Heart right ventricle (tissue), 16 donors: ENCODE results near the gene AP1B1. TPM values are rescaled to one million over a fixed set of nuclear protein-coding genes. Genes with fewer than 3 reads are reported as not detected.
"Not testable (repeated sequence)": the region's sequence is repeated elsewhere in the genome, so short reads cannot be mapped to it uniquely, and the experiment has no call there.

Experiments
- ATAC-seq, 8 donors: fragments of 200-7000 bp; cut with Tn5 transposase; one replicate each; pipeline ENCODE4 v1.9.1; 2020; ENCODE audit warnings: mild to moderate bottlenecking in 8 of 8, moderate library complexity in 8 of 8, moderate number of reproducible peaks in 1 of 8
- DNase-seq, 2 donors: peaks; one replicate each; pipeline ENCODE4 v3.0.0-alpha.2; 2020
- H3K27ac ChIP-seq, 10 donors: fragments of 200-600 bp; sonication (generic) in 2 of 10; one replicate each; pipeline versions ENCODE4 v1.5.0 to v1.8.0; 2020 to 2022; ENCODE audit warnings: mild to moderate bottlenecking in 3 of 10
- H3K27me3 ChIP-seq, 7 donors: fragments of 200-600 bp; one replicate each; pipeline ENCODE4 v1.8.0; 2021 to 2022; ENCODE audit warnings: mild to moderate bottlenecking in 2 of 7
- H3K36me3 ChIP-seq, 9 donors: fragments of 200-600 bp; sonication (generic) in 1 of 9; one replicate each; pipeline versions ENCODE4 v1.5.0 to v1.8.0; 2020 to 2022; ENCODE audit warnings: mild to moderate bottlenecking in 2 of 9
- H3K4me1 ChIP-seq, 9 donors: fragments of 200-600 bp; sonication (generic) in 1 of 9; one replicate each; pipeline versions ENCODE4 v1.5.0 to v1.8.0; 2020 to 2022; ENCODE audit warnings: mild to moderate bottlenecking in 4 of 9
- H3K4me3 ChIP-seq, 10 donors: fragments of 200-600 bp; sonication (generic) in 2 of 10; one replicate each; pipeline versions ENCODE4 v1.5.0 to v1.8.0; 2020 to 2022; ENCODE audit warnings: mild to moderate bottlenecking in 7 of 10, moderate library complexity in 2 of 10
- H3K9me3 ChIP-seq, 11 donors: fragments of 200-600 bp in 10 of 11; sonication (generic) in 2 of 11; one replicate each; pipeline versions ENCODE4 v1.5.0 to v1.8.0; 2013 to 2022; ENCODE audit warnings: mild to moderate bottlenecking in 2 of 11, control low read depth in 1 of 11, moderate library complexity in 1 of 11
- CTCF ChIP-seq, 9 donors: fragments of 200-600 bp; sonication (generic) in 2 of 9; IDR thresholded peaks; one replicate each; pipeline versions ENCODE4 v1.5.0 to v1.8.0; 2021 to 2022; ENCODE audit warnings: antibody characterized with exemption in 9 of 9, mild to moderate bottlenecking in 5 of 9, moderate library complexity in 1 of 9
- WGBS, 2 donors: extraction: QIAGEN DNeasy Blood & Tissue Kit; methylation state at CpG; one replicate each; pipeline ENCODE4 v1.1.7; 2013; ENCODE audit warnings: inconsistent platforms in 1 of 2; 5-methylcytosine and 5-hydroxymethylcytosine counted together
- intact Hi-C, 10 donors: fragments of 100-400 bp; cut with DNase I; formaldehyde crosslinking; loops; one replicate each; pipeline versions ENCODE4 v1.11.1 to v1.14.2; 2022
- polyA plus RNA-seq, 2 donors: library from polyadenylated mRNA; stranded (reverse); fragments of 200-250 nt; gene quantifications; one replicate each; pipeline ENCODE4 v1.2.3, GENCODE V29; 2013
- total RNA-seq, 10 donors: library from RNA; stranded (reverse); fragmentation: NEBNext Ultra II Directional in 3 of 10; extraction: Animal tissue kit (Norgen Biotek cat#: 25700) in 3 of 10; gene quantifications; one replicate each; pipeline versions ENCODE4 v1.2.1 to v1.2.4, GENCODE V29; 2021 to 2023
- donor health status: Arrhythmogenic right ventricular cardiomyopathy.
- donor health status: ischemic (EF 13 %, LVEDD 7.1; RV severe dilation, severe dysfunction).
- donor health status: healthy with polysubstance abuse.
- donor health status: DM: no; HTN: yes; CAD: no.
- donor health status: DM: no; HTN: no; CAD: no.
- donor health status: ischemic (EF 25% LVEDD 6.9; RV normal size, moderate dysfunction).
- donor health status: ischemic (EF 25% LVEDD 5.7; RV mildly dilated, moderate dysfunction).
- donor health status: healthy.
- donor health status: DM: yes; HTN: yes; CAD: no.
- donor health status: Ischemic cardiomyopathy.
- donor health status: ischemic (EF 35%, LVEDD 5.7; RV mildly dilated, moderate dysfunction).
- donor health status: nonischemic (EF 11% LVEDD 7.7; RV severe dilation, severe dysfunction).
- donor health status: DM: yes; HTN: yes; CAD: no.
- donor health status: PGD.
- donor health status: ischemic (EF 29% LVEDD 5.4; RV normal size, mild dysfunction).
- donor health status: nonischemic (EF 23%, LVEDD 6.1; RV moderate dilation, normal function).

Gene AP1B1
- total and polyA plus RNA-seq, 12 donors, result 18.4 to 51.5 (median 29.0) TPM

DNA sequence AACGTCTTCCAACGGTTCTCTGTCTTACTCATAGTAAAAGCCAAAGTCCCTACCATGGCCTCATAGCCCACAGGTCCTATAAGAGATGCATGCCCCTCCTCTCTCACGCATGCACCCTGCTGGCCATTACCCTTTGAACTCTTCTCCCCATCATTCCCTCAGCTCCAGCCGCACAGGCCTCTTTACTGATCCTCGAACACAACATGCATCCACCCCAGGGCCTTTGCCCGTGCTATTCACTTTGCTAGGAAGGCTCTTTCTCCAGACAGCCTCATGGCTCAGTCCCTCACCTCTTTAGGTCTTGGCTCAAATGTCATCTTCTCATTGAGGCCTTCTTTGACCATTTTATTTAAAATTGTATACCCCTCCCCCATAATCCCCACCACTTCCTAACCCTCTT, 7.5 kb downstream of the AP1B1 start:
- Histone ChIP-seq H3K36me3 (peaks cover 0 to 65% (median 0%) of the 10 kb centered on the region in 9 donors), H3K27ac (peak overlapping the region in 2 of 10 donors; percentile 10 to 56), H3K4me1 (peaks cover 0 to 56% (median 18%) of the 10 kb centered on the region in 9 donors), H3K27me3 (no peaks in the 10 kb centered on the region), H3K9me3 (no peaks in the 10 kb centered on the region), H3K4me3 (no peak overlapping the region)
- WGBS, 2 donors, result 90 to 92% methylated on average over 6 of the region's 6 CpGs
- no peak for TF ChIP-seq CTCF (IDR thresholded peaks at IDR 0.05)
- intact Hi-C loops, result no loop called here
- no peak for DNase-seq
- no peak for ATAC-seq

DNA sequence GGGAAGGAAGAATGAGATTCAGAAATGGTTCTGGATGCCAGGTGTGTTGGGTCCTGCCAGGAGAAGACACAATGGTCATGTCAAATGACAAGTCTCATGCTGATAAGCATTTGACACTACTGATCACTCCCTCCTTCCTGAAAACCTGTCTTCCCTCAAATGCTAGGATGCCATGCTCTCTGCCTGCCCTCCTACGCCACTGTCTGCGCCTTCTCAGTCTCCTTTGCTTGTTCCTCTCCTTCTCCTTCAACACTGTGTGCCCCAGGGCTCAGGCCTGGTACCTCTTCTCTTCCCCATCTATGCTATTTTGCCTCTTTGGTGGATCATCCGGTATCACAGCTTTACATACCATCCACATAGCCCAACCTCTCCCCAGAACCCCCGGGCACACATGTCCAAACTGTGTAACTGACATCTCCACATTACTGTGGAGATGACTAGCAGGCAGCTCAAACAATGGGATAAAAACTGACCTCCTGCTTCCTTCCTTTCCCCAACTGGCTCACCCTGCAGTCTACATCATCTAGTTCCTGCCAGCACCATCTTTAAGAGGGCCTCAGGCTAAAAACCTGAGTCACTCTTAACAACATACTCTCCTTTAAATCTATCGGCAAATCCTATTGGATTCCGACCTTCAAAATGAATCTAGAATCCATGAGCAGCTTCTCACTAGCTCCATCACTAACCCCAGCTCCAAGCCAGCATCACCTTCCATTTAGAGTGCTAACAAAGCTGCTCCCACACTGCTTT, 8.2 kb downstream of the AP1B1 start:
- ATAC-seq, result peak in 1 of 8 donors; percentile 21
- WGBS, 2 donors, result 83 to 92% methylated on average over 6 of the region's 6 CpGs
- DNase-seq, result no peak
- TF ChIP-seq CTCF (IDR thresholded peaks at IDR 0.05), result no peak
- Histone ChIP-seq H3K27me3 (no peaks in the 10 kb centered on the region), H3K4me1 (peaks cover 0 to 56% (median 18%) of the 10 kb centered on the region in 9 donors), H3K27ac (peak overlapping the region in 2 of 10 donors; percentile 39 to 56), H3K4me3 (no peak overlapping the region), H3K36me3 (peaks cover 0 to 63% (median 0%) of the 10 kb centered on the region in 9 donors), H3K9me3 (no peaks in the 10 kb centered on the region)
- intact Hi-C loops, result no loop called here

DNA sequence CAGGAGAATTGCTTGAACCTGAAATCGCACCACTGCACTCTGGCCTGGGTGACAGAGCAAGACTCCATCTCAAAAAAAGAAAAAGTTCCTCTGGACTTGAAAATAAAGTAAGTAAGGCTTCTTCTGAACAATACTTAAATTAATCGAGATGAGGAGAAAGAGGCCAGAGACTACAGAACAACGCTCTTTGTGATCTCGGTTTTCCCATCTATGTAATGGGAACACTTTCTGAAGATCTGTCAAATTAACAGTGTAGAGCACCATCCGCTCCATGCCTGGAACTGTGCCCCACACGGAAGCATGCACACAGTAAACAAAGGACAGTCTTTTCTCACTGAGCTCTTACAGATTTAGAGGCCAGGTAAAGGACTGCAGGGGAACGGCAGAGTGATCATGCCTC, 9.1 kb downstream of the AP1B1 start:
- Histone ChIP-seq H3K27ac (no peak overlapping the region), H3K4me1 (peaks cover 0 to 47% (median 18%) of the 10 kb centered on the region in 9 donors), H3K4me3 (no peak overlapping the region), H3K9me3 (no peaks in the 10 kb centered on the region), H3K36me3 (peaks cover 0 to 59% (median 0%) of the 10 kb centered on the region in 9 donors), H3K27me3 (no peaks in the 10 kb centered on the region)
- DNase-seq (no peak), ATAC-seq (no peak)
- TF ChIP-seq CTCF (IDR thresholded peaks at IDR 0.05), result no peak
- WGBS, 2 donors, result 90% methylated on average over 7 of the region's 7 CpGs
- intact Hi-C loops, result no loop called here

DNA sequence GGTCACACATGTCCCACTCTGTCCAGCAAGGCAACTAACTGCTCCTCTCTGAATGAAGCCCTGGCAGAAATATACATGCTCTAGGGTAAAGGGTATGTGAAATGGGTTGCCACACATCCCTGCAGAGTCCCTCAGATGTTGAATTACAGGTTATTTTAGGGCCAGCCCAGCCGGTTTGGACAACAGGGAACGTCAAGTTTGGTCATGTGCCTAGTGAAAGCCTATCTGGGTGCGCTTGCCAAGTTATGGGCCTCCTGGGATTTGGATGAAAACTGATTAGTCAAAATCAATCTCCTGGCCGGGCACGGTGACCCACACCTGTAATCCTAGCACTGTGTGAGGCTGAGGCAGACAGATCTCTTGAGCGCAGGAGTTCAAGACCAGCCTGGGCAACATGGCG, 10.4 kb downstream of the AP1B1 start:
- H3K27ac ChIP-seq, result no peak overlapping the region
- intact Hi-C loops, result no loop called here
- H3K4me1 ChIP-seq, result peaks cover 0 to 35% (median 18%) of the 10 kb centered on the region in 9 donors
- WGBS, 2 donors, result 70 to 71% methylated on average over 7 of the region's 7 CpGs
- no peak for DNase-seq
- ATAC-seq, result no peak
- H3K4me3 ChIP-seq, result no peak overlapping the region
- no peaks in the 10 kb centered on the region for H3K27me3 ChIP-seq
- no peak for TF ChIP-seq CTCF (IDR thresholded peaks at IDR 0.05)
- no peaks in the 10 kb centered on the region for H3K9me3 ChIP-seq
- H3K36me3 ChIP-seq, result peaks cover 0 to 53% (median 0%) of the 10 kb centered on the region in 9 donors

- Histone ChIP-seq H3K4me1 (peaks cover 0 to 22% (median 11%) of the 10 kb centered on the region in 9 donors), H3K36me3 (peaks cover 0 to 54% (median 0%) of the 10 kb centered on the region in 9 donors)
- H3K9me3 ChIP-seq, H3K4me3 ChIP-seq, intact Hi-C loops, H3K27me3 ChIP-seq, DNase-seq, ATAC-seq, H3K27ac ChIP-seq: not testable (repeated sequence)
- WGBS, 2 donors, result 92% methylated on average over 5 of the region's 5 CpGs
Observed at GRCh38 chr22:29376705-29377104, 11.7 kb downstream of the AP1B1 start.
